Aorta (tissue), 5 donors: ENCODE results near the gene SCGB1C2. TPM values are rescaled to one million over a fixed set of nuclear protein-coding genes. Genes with fewer than 3 reads are reported as not detected.
A peak's percentile ranks its signal among the peaks of the same experiment; 100 is the strongest.
"Not testable (repeated sequence)": the region's sequence is repeated elsewhere in the genome, so short reads cannot be mapped to it uniquely, and the experiment has no call there.

Source experiments
- ATAC-seq: fragments of 200-7000 bp; cut with Tn5 transposase; one replicate; pipeline ENCODE4 v1.9.1; 2022; ENCODE audit warnings: moderate library complexity; ENCODE audit not compliant: low FRiP score
- DNase-seq, 2 donors: peaks; one replicate each; pipeline ENCODE4 v3.0.0-alpha.2; 2020
- H3K27ac ChIP-seq, 2 donors: one replicate each; pipeline ENCODE4 v1.5.1; 2013; ENCODE audit warnings: low read length in 2 of 2, mild to moderate bottlenecking in 2 of 2, moderate library complexity in 2 of 2, control low read depth in 1 of 2, inconsistent platforms in 1 of 2, low read depth in 1 of 2
- H3K27me3 ChIP-seq, 2 donors: one replicate each; pipeline ENCODE4 v1.6.1; 2013; ENCODE audit warnings: control low read depth in 1 of 2, low read length in 1 of 2, mild to moderate bottlenecking in 1 of 2, moderate library complexity in 1 of 2; ENCODE audit not compliant: insufficient read depth in 2 of 2, control insufficient read depth in 1 of 2
- H3K36me3 ChIP-seq, 2 donors: one replicate each; pipeline ENCODE4 v1.6.1; 2013; ENCODE audit warnings: control low read depth in 1 of 2, low read length in 1 of 2, mild to moderate bottlenecking in 1 of 2; ENCODE audit not compliant: insufficient read depth in 2 of 2, control insufficient read depth in 1 of 2
- H3K4me1 ChIP-seq, 2 donors: one replicate each; pipeline ENCODE4 v1.6.1; 2013; ENCODE audit warnings: low read length in 2 of 2, control low read depth in 1 of 2, mild to moderate bottlenecking in 1 of 2, moderate library complexity in 1 of 2; ENCODE audit not compliant: insufficient read depth in 2 of 2, control insufficient read depth in 1 of 2
- H3K4me3 ChIP-seq, 2 donors: one replicate each; pipeline ENCODE4 v1.5.1; 2013; ENCODE audit warnings: low read length in 2 of 2, control low read depth in 1 of 2, mild to moderate bottlenecking in 1 of 2
- H3K9me3 ChIP-seq: one replicate; pipeline ENCODE4 v1.6.1; 2013; ENCODE audit warnings: mild to moderate bottlenecking, low read length; ENCODE audit not compliant: control insufficient read depth
- WGBS, 2 donors: extraction: QIAGEN DNeasy Blood & Tissue Kit; methylation state at CpG; one replicate each; pipeline ENCODE4 v1.1.7; 2013; 5-methylcytosine and 5-hydroxymethylcytosine counted together
- intact Hi-C, 2 donors: fragments of 100-400 bp; cut with DNase I; formaldehyde crosslinking; loops; one replicate each; pipeline versions ENCODE4 v1.14.2 to v1.15.0; 2022
- long read RNA-seq, 2 donors: library from polyadenylated mRNA; unstranded; transcript quantifications; one replicate each; pipeline ENCODE4 v2.0.0, GENCODE V29; 2020 to 2021
- polyA plus RNA-seq, 2 donors: library from polyadenylated mRNA; stranded (reverse); fragments of 200-250 nt; gene quantifications; one replicate each; pipeline ENCODE4 v1.2.3, GENCODE V29; 2013
- total RNA-seq, 2 donors: library from RNA; stranded (reverse); fragmentation: NEBNext Ultra II Directional; extraction: Animal tissue kit (Norgen Biotek cat#: 25700); gene quantifications; one replicate each; pipeline ENCODE4 v1.2.1, GENCODE V29; 2021
- donor health status: healthy with polysubstance abuse.
- donor health status: Bipolar disorder and iron deficiency.
- donor health status: DM: no; HTN: no; CAD: no.
- donor health status: DM: no; HTN: no; CAD: no.
- donor health status: DM: yes; HTN: yes; CAD: no.

SCGB1C2 gene
- total RNA-seq = not detected
- not detected for polyA plus RNA-seq
- long read RNA-seq, donor 1 = 0 reads
- long read RNA-seq, donor 2 = 0 reads

GRCh38 chr17:137166-137807 lies at the start of gene SCGB1C2:
SCGB1C2 (plus strand) TSS chr17:137569; CDS start chr17:137591, 22 bp downstream.
- ATAC-seq, H3K36me3 ChIP-seq, H3K4me3 ChIP-seq, H3K27me3 ChIP-seq, DNase-seq, H3K9me3 ChIP-seq, intact Hi-C loops, H3K4me1 ChIP-seq, H3K27ac ChIP-seq: not testable (repeated sequence)
- WGBS, 2 donors = 83 to 85% methylated on average over 3 to 11 of the region's 16 CpGs

GRCh38 chr17:113111-113510 lies 24.3 kb upstream of the SCGB1C2 start:
- H3K4me1 ChIP-seq, DNase-seq, H3K27me3 ChIP-seq, H3K36me3 ChIP-seq, H3K4me3 ChIP-seq, intact Hi-C loops, H3K9me3 ChIP-seq, ATAC-seq, H3K27ac ChIP-seq: not testable (repeated sequence)
- no CpG with 5 or more reads among the region's 5 CpGs for WGBS, 2 donors

- intact Hi-C loops, H3K27ac ChIP-seq, ATAC-seq, H3K27me3 ChIP-seq, H3K36me3 ChIP-seq, H3K4me3 ChIP-seq, H3K4me1 ChIP-seq, H3K9me3 ChIP-seq: not testable (repeated sequence)
- peak in 1 of 2 donors; percentile 90 for DNase-seq
- 0 to 3% methylated on average over 13 to 19 of the region's 20 CpGs for WGBS, 2 donors
These were observed 18.9 kb upstream of the SCGB1C2 start for GRCh38 chr17:118339-118917.

GRCh38 chr17:133932-134331 lies 3.4 kb upstream of the SCGB1C2 start:
- DNase-seq = peak in 1 of 2 donors; percentile 11
- H3K27ac ChIP-seq, H3K4me3 ChIP-seq, ATAC-seq, H3K27me3 ChIP-seq, H3K9me3 ChIP-seq, H3K36me3 ChIP-seq, H3K4me1 ChIP-seq, intact Hi-C loops: not testable (repeated sequence)
- WGBS, 2 donors = 84 to 94% methylated on average over 9 to 11 of the region's 40 CpGs

- H3K27me3 ChIP-seq, H3K36me3 ChIP-seq, H3K4me3 ChIP-seq, H3K27ac ChIP-seq, H3K9me3 ChIP-seq, intact Hi-C loops, H3K4me1 ChIP-seq: not testable (repeated sequence)
- ATAC-seq (peak; percentile 71), DNase-seq (peak in 1 of 2 donors; percentile 33)
- 67 to 73% methylated on average over 4 to 13 of the region's 25 CpGs for WGBS, 2 donors
These were observed 3.0 kb upstream of the SCGB1C2 start for GRCh38 chr17:134332-134785.

- intact Hi-C loops, H3K4me3 ChIP-seq, ATAC-seq, H3K27ac ChIP-seq, H3K9me3 ChIP-seq, H3K27me3 ChIP-seq, H3K36me3 ChIP-seq, H3K4me1 ChIP-seq: not testable (repeated sequence)
- peak; percentile 12 to 61 for DNase-seq
- WGBS, 2 donors = 82 to 83% methylated on average over 6 of the region's 6 CpGs
These were observed 2.3 kb upstream of the SCGB1C2 start for GRCh38 chr17:135022-135421.

- intact Hi-C loops, H3K27ac ChIP-seq, H3K4me1 ChIP-seq, H3K36me3 ChIP-seq, DNase-seq, H3K4me3 ChIP-seq, H3K27me3 ChIP-seq, ATAC-seq, H3K9me3 ChIP-seq: not testable (repeated sequence)
- no CpG with 5 or more reads among the region's 1 CpG for WGBS, 2 donors
These were observed 1.5 kb upstream of the SCGB1C2 start for GRCh38 chr17:135895-136294.

GRCh38 chr17:136531-136930 lies 838 bp upstream of the SCGB1C2 start:
- intact Hi-C loops, H3K27me3 ChIP-seq, H3K36me3 ChIP-seq, H3K4me3 ChIP-seq, H3K4me1 ChIP-seq, H3K9me3 ChIP-seq, H3K27ac ChIP-seq: not testable (repeated sequence)
- WGBS, 2 donors = 0 to 3% methylated on average over 3 of the region's 4 CpGs
- peak; percentile 93 for ATAC-seq
- DNase-seq = peak; percentile 73 to 86
